K562 (cell line): Measurements from ENCODE around the gene ANO9. TPM values are rescaled to one million over a fixed set of nuclear protein-coding genes. Genes with fewer than 3 reads are reported as not detected.

Source experiments
- DIDO1 ChIP-seq: fragments of 450-650 bp; IDR thresholded peaks from 2 replicates; pipeline ENCODE4 v1.6.1; 2016; ENCODE audit warnings: low read depth, missing biosample characterization, missing genetic modification characterization
- ELF1 ChIP-seq: fragments of 200-800 bp; sonication (Bioruptor generic); IDR thresholded peaks from 2 replicates; pipeline ENCODE4 v1.6.1; 2016; ENCODE audit warnings: missing genetic modification characterization, missing compliant biosample characterization
- ETV6 ChIP-seq, 3 experiments: fragments of 150-350 bp in 1 of 3; sonication (generic) in 1 of 3; formaldehyde crosslinking in 1 of 3; IDR thresholded peaks; 2 replicates each; pipeline versions ENCODE4 v1.6.1 to v1.8.0; 2014 to 2022; ENCODE audit warnings: borderline replicate concordance in 2 of 3, low read depth in 2 of 3, antibody characterized with exemption in 1 of 3, low read length in 1 of 3, mild to moderate bottlenecking in 1 of 3, missing genetic modification reagents in 1 of 3
- GMEB1 ChIP-seq: fragments of 250-450 bp; sonication (Bioruptor Pico); IDR thresholded peaks from 2 replicates; pipeline ENCODE4 v1.4.0; 2020; ENCODE audit warnings: mild to moderate bottlenecking
- HIVEP1 ChIP-seq: fragments of 250-450 bp; sonication (Bioruptor Pico); IDR thresholded peaks from 2 replicates; pipeline ENCODE4 v1.4.0; 2020; ENCODE audit warnings: mild to moderate bottlenecking
- HOXB6 ChIP-seq: fragments of 250-450 bp; sonication (Bioruptor Pico); IDR thresholded peaks from 2 replicates; pipeline ENCODE4 v1.5.1; 2022; ENCODE audit warnings: mild to moderate bottlenecking, borderline replicate concordance
- KDM2B ChIP-seq: fragments of 250-450 bp; sonication (Bioruptor Pico); IDR thresholded peaks from 2 replicates; pipeline ENCODE4 v1.8.0; 2021; ENCODE audit warnings: mild to moderate bottlenecking, moderate library complexity
- NFE2L1 ChIP-seq: fragments of 450-650 bp; IDR thresholded peaks from 2 replicates; pipeline ENCODE4 v1.6.1; 2016; ENCODE audit warnings: missing genetic modification characterization, low read depth, mild to moderate bottlenecking, missing compliant biosample characterization, moderate library complexity, borderline replicate concordance
- STAT6 ChIP-seq: sonication (generic); formaldehyde crosslinking; IDR thresholded peaks from 2 replicates; pipeline ENCODE4 v1.8.1; 2023; ENCODE audit warnings: mild to moderate bottlenecking, missing genetic modification reagents
- THRB ChIP-seq: fragments of 450-650 bp; formaldehyde crosslinking; conservative IDR thresholded peaks from 2 replicates; pipeline ENCODE4 v1.4.0; 2022; ENCODE audit warnings: mild to moderate bottlenecking, missing genetic modification characterization
- TOE1 ChIP-seq, 2 experiments: fragments of 450-650 bp in 1 of 2; sonication (generic) in 1 of 2; formaldehyde crosslinking in 1 of 2; IDR thresholded peaks; 2 replicates each; pipeline versions ENCODE4 v1.7.1 to v1.8.0; 2016 to 2022; ENCODE audit warnings: borderline replicate concordance in 2 of 2, mild to moderate bottlenecking in 2 of 2, antibody characterized with exemption in 1 of 2, inconsistent platforms in 1 of 2, low read depth in 1 of 2, missing genetic modification reagents in 1 of 2, moderate library complexity in 1 of 2
- YBX1 ChIP-seq: fragments of 450-650 bp; IDR thresholded peaks from 2 replicates; pipeline ENCODE4 v1.7.1; 2016; ENCODE audit warnings: mild to moderate bottlenecking
- ZBED1 ChIP-seq: IDR thresholded peaks from 2 replicates; pipeline ENCODE4 v1.6.1; 2014
- ZBTB17 ChIP-seq: fragments of 450-650 bp; formaldehyde crosslinking; IDR thresholded peaks from 2 replicates; pipeline ENCODE4 v1.4.0; 2020; ENCODE audit warnings: mild to moderate bottlenecking
- ZBTB8A ChIP-seq: fragments of 450-650 bp; IDR thresholded peaks from 2 replicates; pipeline ENCODE4 v1.6.1; 2018; ENCODE audit warnings: mild to moderate bottlenecking, moderate library complexity; ENCODE audit not compliant: partially characterized antibody
- ZNF133 ChIP-seq: fragments of 250-450 bp; sonication (Bioruptor Pico); IDR thresholded peaks from 2 replicates; pipeline ENCODE4 v1.4.0; 2020; ENCODE audit warnings: mild to moderate bottlenecking
- ZNF212 ChIP-seq: fragments of 450-650 bp; formaldehyde crosslinking; IDR thresholded peaks from 2 replicates; pipeline ENCODE4 v1.4.0; 2020; ENCODE audit warnings: mild to moderate bottlenecking
- ZNF280A ChIP-seq: fragments of 450-650 bp; IDR thresholded peaks from 2 replicates; pipeline ENCODE4 v1.6.1; 2018; ENCODE audit warnings: mild to moderate bottlenecking, low read depth; ENCODE audit not compliant: partially characterized antibody
- ZNF79 ChIP-seq: fragments of 250-450 bp; sonication (Bioruptor Pico); IDR thresholded peaks from 2 replicates; pipeline ENCODE4 v1.4.0; 2020; ENCODE audit warnings: low read depth, mild to moderate bottlenecking, moderate library complexity
- polyA plus RNA-seq, 8 experiments: library from polyadenylated mRNA; depleted of rRNA in 4 of 8; stranded (reverse) in 5 of 8; unstranded in 3 of 8; fragments of >200 nt; fragmentation: Nextera tagmentation in 2 of 8; fragmentation: Illumina TruSeq in 1 of 8; extraction: Ambion mirVana in 2 of 8; extraction: Trizol in 1 of 8; gene quantifications; 2 replicates each; pipeline versions ENCODE4 v1.2.1 to v1.2.3, GENCODE V29; 2011 to 2014; ENCODE audit warnings: inconsistent platforms in 1 of 8, missing spikeins in 1 of 8
- total RNA-seq, 7 experiments: library from RNA; depleted of rRNA in 6 of 7; stranded (reverse); fragments of >200 nt in 6 of 7; fragmentation: Illumina TruSeq in 2 of 7; extraction: Trizol in 2 of 7; gene quantifications; 2 replicates each; pipeline versions ENCODE4 v1.2.1 to v1.2.3, GENCODE V29; 2011 to 2021; ENCODE audit warnings: low replicate concordance in 1 of 7

ANO9 gene
- total and polyA plus RNA-seq, 9 of the 15 experiments (the other 6 are each of a cell fraction or from before 2014, with no cell fraction given), result 0.20 to 14.5 (median 4.5) TPM

- TF ChIP-seq ZNF280A (no peak), ZNF79 (CRISPR knock-in tag) (no peak), THRB (CRISPR knock-in tag) (no peak), NFE2L1 (tag) (no peak), ZBED1 (no peak), ZNF212 (no peak), KDM2B (peak; percentile 17), ZNF133 (CRISPR knock-in tag) (no peak), HIVEP1 (CRISPR knock-in tag) (no peak), ETV6 (IDR thresholded peaks at IDR 0.05; ENCODE audit: borderline replicate concordance in 1 of 2, low read depth in 2 of 2, low read length in 1 of 2) (no peak), ETV6 (CRISPR knock-in tag; IDR thresholded peaks at IDR 0.05; ENCODE audit: borderline replicate concordance) (no peak), ELF1 (tag) (no peak), ZBTB8A (no peak), HOXB6 (CRISPR knock-in tag) (no peak), ZBTB17 (CRISPR knock-in tag) (no peak), GMEB1 (no peak), STAT6 (CRISPR knock-in tag) (no peak; the same call in 1 of the 2 replicates), TOE1 (IDR thresholded peaks at IDR 0.05; ENCODE audit: borderline replicate concordance) (peak; percentile 45; the same call in 1 of the 2 replicates), TOE1 (CRISPR knock-in tag; IDR thresholded peaks at IDR 0.05; ENCODE audit: borderline replicate concordance, low read depth) (no peak; the same call in 1 of the 2 replicates), YBX1 (no peak), DIDO1 (tag) (no peak)
Measured at GRCh38 chr11:406796-407650, 34.8 kb downstream of the ANO9 start (continued).
